Astrocyte of the spinal cord (primary cell): ENCODE data around the gene HOXC6.
A peak's percentile ranks its signal among the peaks of the same experiment; 100 is the strongest.

ENCODE experiments used
- DNase-seq: peaks from one replicate; pipeline ENCODE4 v3.0.0; 2011; ENCODE audit warnings: low read depth, low spot score
- H3K4me3 ChIP-seq: 2 replicates; pipeline ENCODE4 v1.5.1; 2011; ENCODE audit warnings: low read depth, mild to moderate bottlenecking, low read length, moderate library complexity
- in situ Hi-C: cut with HindIII; loops from 2 replicates; pipeline ENCODE4 v1.10.0; 2017; ENCODE audit warnings: low sequenced_read_pairs
- TF ChIP-seq, protein P1 (sequence below): IDR thresholded peaks from 2 replicates; pipeline ENCODE4 v1.5.1; 2012; ENCODE audit warnings: low read depth, mild to moderate bottlenecking, low read length, inconsistent platforms

HOXC6 gene

DNA sequence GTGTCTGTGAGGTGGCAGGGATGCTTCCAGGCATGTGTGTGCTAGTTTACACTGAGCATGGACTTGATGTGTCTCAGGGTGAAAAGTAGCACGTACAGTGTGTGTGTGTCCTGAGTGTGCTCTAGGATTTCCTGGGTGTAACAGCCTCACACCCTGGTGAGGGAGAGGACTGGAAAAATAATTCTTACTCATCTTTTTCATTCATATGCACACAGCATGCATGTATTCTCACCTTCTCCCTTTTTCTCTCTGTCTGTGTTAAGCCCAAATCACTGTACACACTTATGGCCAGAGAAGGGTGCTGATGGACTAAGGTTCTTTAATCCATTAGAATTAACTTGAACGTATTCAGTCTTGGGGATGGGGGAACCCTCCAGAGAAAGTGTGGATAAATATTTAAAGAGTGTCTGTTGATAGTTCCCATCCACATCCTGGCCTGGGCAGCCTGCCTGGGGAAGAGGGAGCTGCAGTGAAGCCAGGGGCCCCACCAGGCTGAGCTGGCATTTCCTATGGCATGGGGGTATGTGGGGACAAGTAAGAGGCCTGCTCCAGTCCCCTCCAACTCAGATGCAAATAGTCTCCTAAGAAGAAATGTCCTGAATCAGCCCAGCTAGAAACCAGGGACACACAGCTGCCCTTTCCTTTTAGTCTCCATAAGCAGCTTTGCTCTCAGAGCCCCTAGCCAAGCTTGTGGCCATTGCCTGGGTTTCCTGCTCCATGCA is 20.5 kb upstream of the HOXC6 start:
- DNase-seq: no peak
- in situ Hi-C loops: loop anchor here (25.0 kb wide), 1 partner anchor 180 kb away; the partner anchor contains the start of gene SMUG1
- TF ChIP-seq, protein P1, sequence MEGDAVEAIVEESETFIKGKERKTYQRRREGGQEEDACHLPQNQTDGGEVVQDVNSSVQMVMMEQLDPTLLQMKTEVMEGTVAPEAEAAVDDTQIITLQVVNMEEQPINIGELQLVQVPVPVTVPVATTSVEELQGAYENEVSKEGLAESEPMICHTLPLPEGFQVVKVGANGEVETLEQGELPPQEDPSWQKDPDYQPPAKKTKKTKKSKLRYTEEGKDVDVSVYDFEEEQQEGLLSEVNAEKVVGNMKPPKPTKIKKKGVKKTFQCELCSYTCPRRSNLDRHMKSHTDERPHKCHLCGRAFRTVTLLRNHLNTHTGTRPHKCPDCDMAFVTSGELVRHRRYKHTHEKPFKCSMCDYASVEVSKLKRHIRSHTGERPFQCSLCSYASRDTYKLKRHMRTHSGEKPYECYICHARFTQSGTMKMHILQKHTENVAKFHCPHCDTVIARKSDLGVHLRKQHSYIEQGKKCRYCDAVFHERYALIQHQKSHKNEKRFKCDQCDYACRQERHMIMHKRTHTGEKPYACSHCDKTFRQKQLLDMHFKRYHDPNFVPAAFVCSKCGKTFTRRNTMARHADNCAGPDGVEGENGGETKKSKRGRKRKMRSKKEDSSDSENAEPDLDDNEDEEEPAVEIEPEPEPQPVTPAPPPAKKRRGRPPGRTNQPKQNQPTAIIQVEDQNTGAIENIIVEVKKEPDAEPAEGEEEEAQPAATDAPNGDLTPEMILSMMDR: no peak
- H3K4me3 ChIP-seq: no peak overlapping the region

- DNase-seq: no peak
- H3K4me3 ChIP-seq: peak overlapping the region; percentile 21
- in situ Hi-C loops: loop anchor here (25.0 kb wide), 1 partner anchor 179 kb away; the partner anchor contains the start of gene SMUG1
- TF ChIP-seq, protein P1: no peak
These were observed 20.0 kb upstream of the HOXC6 start for GRCh38 chr12:54008260-54008552.

- TF ChIP-seq, protein P1: no peak
- peak overlapping the region; percentile 54 for H3K4me3 ChIP-seq
These were observed 18.8 kb upstream of the HOXC6 start for GRCh38 chr12:54009171-54010052.

GRCh38 chr12:54010053-54010971 is 17.9 kb upstream of the HOXC6 start:
- in situ Hi-C loops: loop anchor here (25.0 kb wide), 1 partner anchor 177 kb away; the partner anchor contains the start of gene SMUG1
- TF ChIP-seq, protein P1: no peak
- DNase-seq: no peak
- peak overlapping the region; percentile 54 for H3K4me3 ChIP-seq

More at GRCh38 chr12:54009171-54010052, 18.8 kb upstream of the HOXC6 start:
- in situ Hi-C loops: loop anchor here (25.0 kb wide), 1 partner anchor 178 kb away; the partner anchor contains the start of gene SMUG1
- no peak for DNase-seq

GRCh38 chr12:54010972-54011664 is 17.1 kb upstream of the HOXC6 start:
- peak overlapping the region; percentile 54 for H3K4me3 ChIP-seq
- in situ Hi-C loops: loop anchor here (25.0 kb wide), 1 partner anchor 176 kb away; the partner anchor contains the start of gene SMUG1

More at GRCh38 chr12:54010972-54011664, 17.1 kb upstream of the HOXC6 start:
- TF ChIP-seq, protein P1: no peak
- DNase-seq: no peak
